GM10266 (cell line): ENCODE results near the gene GNAQ.

Experiments
- DNase-seq: peaks from one replicate; pipeline ENCODE4 v3.0.0; 2012; ENCODE audit errors: extremely low spot score
- CTCF ChIP-seq: IDR thresholded peaks from 2 replicates; pipeline ENCODE4 v1.5.1; 2012; ENCODE audit warnings: mild to moderate bottlenecking, low read depth; ENCODE audit not compliant: control insufficient read depth, insufficient read depth; ENCODE audit errors: missing control alignments

The GNAQ gene

GRCh38 chr9:77953590-77953989 is 78.0 kb downstream of the GNAQ start:
- DNase-seq = no peak
- no peak for TF ChIP-seq CTCF

- no peak for DNase-seq
- TF ChIP-seq CTCF = no peak
Measured at GRCh38 chr9:77952635-77953328, 78.8 kb downstream of the GNAQ start.

- DNase-seq = no peak
- TF ChIP-seq CTCF = no peak
Measured at GRCh38 chr9:77951369-77951768, 80.2 kb downstream of the GNAQ start.

GRCh38 chr9:77949751-77950436 is 81.7 kb downstream of the GNAQ start:
- no peak for TF ChIP-seq CTCF
- no peak for DNase-seq

GRCh38 chr9:77947651-77948050 is 84.0 kb downstream of the GNAQ start:
- no peak for DNase-seq
- no peak for TF ChIP-seq CTCF

GRCh38 chr9:77946969-77947620 is 84.5 kb downstream of the GNAQ start:
- TF ChIP-seq CTCF = no peak
- no peak for DNase-seq

GRCh38 chr9:77946296-77946695 is 85.3 kb downstream of the GNAQ start:
- DNase-seq = no peak
- no peak for TF ChIP-seq CTCF
